ENCODE data around the gene SUN5.

SUN5 gene

GRCh38 chr20:33026779-33027759, 22.8 kb upstream of the SUN5 start:
- DNase-seq (ENCODE audit: low spot score) = no peak

DNA sequence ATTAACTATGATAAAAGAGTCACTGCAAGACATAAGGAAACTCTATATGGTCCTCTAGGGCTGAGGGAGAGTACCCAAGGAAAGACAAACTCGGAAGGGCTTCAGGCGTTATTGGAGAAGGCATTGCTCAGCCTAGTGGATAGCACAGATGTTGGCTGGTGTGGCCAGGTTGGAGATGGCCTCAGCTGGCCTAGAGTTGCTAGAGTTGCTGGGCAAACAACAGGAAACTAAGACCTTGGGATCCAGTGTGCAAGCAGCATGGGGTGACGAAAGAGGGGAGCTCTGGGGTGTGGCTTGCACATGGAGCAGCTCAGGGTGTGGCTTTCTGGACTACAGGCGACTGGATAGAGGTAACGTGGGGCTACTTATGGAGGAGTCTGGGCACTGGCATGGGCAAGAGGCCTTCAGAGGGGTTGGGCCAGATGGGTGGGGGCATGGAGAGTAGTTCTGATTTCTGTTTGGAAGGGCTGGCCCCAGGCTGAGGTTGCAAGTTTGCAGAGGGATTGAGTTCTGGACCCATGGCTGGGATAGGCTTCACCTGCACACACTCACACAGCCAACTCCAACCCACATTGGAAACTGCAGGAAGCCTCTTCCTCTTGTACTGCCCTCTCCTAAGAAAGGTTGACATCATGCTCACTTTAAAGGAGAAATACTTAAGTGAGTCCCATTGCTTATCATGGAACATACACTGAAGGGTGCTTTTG, 22.0 kb upstream of the SUN5 start:
- DNase-seq (ENCODE audit: low spot score) = no peak

- DNase-seq (ENCODE audit: low spot score) = no peak
Measured at GRCh38 chr20:33025318-33025876, 21.2 kb upstream of the SUN5 start.

DNA sequence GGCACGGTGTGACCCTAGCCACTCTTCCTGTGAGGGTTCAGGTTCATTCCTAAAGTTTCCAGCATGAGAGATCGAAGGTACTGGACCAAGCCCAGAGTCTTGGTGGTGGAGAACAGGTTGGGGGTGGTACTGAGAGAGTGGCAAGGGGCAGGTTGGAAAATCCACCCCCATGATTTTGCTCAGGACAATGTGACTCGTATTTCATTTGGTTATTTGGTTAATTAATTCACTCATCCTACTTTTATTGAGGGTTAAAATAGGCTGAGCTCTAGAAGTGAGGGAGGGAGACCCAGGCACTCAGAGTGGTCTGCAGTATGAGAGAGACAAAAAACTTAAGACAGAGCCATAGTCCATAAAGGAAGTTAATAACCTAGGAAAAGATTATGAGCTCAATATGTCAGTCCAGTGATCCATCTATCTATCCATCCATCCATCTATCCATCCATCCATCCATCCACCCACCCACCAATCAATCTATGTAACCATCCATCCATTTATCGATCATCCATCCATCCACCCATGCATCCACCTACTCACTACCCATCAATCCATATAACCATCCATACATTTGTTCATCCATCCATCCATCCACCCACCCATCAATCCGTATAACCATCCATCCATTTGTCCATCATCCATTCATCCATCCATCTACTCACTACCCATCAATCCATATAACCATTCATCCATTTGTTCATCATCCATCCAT, 20.5 kb upstream of the SUN5 start:
- no peak for DNase-seq (ENCODE audit: low spot score)

- DNase-seq (ENCODE audit: low spot score) = no peak
Measured at GRCh38 chr20:33024243-33024560, 20.0 kb upstream of the SUN5 start.

- DNase-seq (ENCODE audit: low spot score) = no peak
Measured at GRCh38 chr20:33023439-33024242, 19.4 kb upstream of the SUN5 start.

GRCh38 chr20:33022694-33023438, 18.6 kb upstream of the SUN5 start:
- no peak for DNase-seq (ENCODE audit: low spot score)

GRCh38 chr20:33022289-33022688, 18.1 kb upstream of the SUN5 start:
- DNase-seq (ENCODE audit: low spot score) = no peak

DNA sequence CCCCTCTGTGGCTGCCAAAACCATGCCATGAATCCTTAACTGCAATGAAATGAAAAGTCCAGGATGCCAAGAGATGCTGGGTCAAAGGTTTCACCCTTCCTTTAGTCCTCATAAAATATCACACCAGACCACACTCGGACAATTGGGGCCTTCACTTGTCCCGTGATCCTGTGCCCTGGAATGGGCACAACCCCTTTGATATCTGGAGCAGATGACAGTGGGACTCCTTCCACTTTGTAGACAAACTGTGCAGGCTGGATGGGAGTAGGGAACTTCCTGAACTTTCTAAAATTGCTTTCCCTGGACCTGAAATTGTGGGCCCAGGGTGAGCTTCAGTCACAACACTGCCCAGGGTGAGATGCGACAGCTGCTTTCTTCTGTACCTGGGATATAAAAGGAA, 17.6 kb upstream of the SUN5 start:
- DNase-seq (ENCODE audit: low spot score) = no peak

DNA sequence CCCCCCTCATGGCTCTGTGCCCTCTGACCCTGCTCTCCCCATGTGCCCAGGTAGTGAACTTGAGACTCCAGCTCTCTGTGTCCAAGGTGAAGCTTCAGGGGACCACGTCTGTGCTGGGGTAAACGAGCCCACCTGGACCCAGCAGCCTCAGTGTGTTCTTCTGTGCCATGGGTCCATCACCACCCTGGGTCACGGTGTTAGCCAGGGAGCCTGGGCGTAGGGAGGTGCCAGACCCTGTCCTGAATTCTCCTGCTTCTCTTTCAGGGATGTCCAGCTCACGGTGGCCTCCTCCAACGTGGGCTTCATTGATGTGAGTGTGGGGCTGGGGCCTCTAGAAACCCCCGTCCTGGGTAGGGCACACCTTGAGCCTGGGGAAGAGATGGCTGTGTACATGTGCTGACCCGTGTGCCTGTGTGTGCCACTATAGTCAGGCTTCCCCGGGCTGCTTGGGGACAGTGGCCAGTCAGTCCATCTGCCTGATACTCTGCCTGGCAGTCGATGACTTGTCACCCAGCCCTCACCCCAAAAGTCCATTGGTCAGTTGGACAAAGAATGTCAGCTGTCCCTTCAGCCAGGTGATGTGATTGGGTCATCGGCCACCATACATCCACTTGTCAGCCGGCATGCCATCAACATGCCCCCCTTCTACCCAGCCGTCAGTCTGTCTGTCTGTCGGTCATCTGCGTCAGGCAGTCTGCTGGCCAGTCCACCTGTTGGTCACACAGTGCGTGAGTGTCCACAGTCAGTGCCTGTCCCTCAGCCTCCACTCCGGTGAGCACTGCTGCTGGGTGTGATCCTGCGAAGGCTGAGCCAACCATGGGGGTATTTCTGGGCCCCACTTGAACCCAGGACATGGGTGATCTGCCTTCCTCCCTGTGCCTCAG, 16.3 kb upstream of the SUN5 start:
- no peak for DNase-seq (ENCODE audit: low spot score)

DNA sequence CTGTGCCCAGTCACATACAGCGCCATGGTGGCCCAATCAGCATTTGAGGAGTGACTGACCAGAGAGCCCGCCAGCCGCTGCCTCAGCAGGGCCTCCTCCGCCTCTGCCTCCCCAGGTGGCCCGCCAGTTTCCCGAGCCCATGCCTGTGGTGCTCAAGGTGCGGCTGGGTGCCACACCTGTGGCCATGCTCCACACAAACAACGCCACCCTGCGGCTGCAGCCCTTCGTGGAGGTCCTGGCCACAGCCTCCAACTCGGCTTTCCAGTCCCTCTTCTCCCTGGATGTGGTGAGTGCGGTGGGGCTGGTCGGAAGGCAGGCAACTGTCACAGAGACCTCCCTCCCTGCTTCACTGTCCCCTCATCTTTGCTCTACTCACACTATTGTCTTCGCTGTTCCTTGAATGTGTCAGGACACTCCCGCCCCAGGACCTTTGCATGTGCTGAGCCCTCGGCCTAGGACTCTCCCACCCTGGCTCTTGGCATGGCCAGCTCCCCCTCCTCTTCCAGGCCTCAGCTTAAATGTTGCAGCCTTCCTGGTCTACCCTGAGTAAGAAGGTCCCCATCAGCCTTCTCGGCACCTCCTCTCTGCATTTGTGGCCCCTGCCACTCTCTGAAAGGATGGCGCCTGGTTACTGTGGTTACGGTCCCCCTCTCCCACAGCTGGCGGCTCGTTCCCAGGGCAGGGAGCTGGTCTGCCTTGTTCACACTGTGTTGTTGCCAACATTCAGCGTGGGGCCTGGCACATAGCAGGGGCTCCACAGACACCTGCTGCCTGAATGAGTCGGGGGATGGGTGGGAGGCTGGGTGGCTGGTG, 15.4 kb upstream of the SUN5 start:
- no peak for DNase-seq (ENCODE audit: low spot score)

DNA sequence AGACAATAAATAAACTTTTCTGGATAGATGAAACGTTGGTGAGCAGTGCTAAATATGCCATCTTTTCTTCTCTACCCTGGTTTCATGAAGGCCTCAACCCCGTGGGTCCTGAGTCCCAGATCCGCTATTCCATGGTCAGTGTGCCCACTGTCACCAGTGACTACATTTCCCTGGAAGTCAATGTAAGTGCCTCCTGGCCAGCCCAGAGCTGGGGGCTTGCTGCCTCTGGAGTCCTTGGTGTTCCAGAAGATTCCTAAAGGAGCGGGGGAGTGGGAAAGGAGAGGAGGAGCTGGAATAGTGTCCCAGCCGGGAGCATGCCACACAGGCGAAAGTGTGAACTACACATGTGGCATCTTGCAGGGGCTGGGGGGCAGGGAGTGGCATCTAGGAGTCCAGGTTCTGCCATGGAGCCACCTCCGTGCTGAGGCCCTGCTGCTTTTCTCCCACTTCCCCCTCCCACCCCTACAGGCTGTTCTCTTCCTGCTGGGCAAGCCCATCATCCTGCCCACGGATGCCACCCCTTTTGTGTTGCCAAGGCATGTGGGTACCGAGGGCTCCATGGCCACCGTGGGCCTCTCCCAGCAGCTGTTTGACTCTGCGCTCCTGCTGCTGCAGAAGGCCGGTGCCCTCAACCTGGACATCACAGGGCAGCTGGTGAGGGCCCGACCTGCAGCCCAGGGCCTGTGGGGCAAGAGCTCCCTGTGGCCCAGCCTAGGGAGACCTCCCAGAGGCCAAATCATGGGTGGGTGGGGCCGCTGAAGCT, 14.1 kb upstream of the SUN5 start:
- DNase-seq (ENCODE audit: low spot score) = no peak

DNA sequence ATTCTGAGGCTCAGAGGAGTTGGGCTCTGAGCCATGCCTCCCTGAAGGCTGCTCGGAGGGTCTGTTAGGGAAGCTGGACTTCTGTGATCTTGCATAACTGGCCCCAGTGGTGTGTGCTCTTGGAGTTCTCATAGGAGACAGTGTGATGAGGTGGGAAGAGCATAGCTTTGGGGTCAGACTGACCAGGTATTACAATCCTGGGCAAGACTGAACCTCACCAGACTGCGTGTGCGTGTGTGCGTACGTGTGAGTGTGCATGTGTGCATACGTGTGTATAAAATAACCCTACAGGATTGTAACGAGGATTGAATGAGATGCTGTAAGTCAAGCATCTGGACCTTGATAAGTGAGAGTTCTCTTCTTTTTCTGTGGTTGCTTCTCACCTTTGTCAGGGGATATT, 13.3 kb upstream of the SUN5 start:
- DNase-seq (ENCODE audit: low spot score) = no peak

DNA sequence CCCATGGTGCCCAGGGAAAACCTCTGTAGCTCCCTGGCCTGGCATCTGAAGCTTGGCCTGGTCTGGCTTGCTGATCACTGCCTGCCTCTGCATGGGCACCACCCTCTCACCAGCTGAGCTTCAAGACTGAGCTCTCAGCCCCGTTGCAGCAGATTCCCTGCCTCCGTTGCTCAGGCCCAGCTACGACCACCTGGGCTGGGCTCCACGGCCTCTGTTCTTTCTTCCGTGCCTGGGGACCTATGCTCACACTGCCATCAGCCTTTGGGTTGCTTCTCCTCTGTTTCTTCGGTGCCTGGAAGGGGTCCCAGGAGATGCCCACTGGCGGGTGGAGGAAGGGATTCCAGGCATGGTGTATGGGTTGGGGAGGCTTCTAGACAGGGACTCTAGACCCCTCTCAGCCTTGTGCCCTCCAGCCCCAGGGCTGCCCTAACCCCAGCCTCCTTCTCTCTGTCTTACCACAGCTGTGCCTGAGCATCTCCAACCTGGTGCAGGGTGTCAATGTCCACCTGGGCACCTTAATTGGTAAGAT, 12.4 kb upstream of the SUN5 start:
- no peak for DNase-seq (ENCODE audit: low spot score)

- no peak for DNase-seq (ENCODE audit: low spot score)
Measured at GRCh38 chr20:33015700-33016580, 11.7 kb upstream of the SUN5 start.

DNA sequence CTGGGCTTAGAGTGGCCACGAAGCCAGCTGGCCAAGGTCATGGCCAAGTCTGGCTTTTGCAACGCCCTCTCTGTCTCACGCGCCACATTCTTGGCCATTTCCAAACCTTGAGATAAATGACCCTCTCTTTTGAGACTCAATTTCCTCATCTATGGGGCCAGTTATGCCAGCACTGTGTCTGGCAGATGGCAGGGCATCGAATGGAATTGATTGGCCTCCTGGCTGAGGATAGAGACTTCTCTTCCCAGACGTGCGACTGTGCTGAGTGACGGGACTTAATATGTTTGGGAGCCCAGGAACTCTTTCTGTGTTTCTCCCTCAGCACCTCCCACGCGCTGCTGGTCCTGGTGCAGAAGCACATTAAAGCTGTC, 10.9 kb upstream of the SUN5 start:
- DNase-seq (ENCODE audit: low spot score) = no peak
